ENCODE results near the gene PRKCZ.

DNA sequence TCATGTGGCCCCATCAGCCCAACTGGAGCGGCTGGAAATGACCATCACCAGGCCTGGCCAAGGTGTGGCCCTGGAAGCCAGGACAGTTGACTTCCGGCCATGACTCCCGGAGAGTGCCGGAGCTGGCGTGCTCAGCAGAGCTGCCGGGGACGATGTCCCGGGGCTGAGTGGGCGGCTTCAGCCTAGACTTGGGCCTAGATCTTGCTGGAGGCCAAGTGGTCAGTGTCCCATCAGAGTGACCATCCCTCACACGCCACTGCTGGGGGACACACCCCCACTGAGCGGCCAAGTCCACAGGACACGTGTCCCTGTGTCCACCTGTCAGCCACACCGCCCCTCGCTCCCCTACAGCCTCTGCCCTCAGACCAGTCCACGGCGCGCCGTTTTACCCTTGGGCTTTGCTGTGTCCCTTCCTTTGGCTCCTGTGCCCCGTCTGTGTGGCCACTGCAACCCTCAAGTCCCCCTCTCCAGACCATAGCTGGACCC, 140.3 kb downstream of the PRKCZ start:
- TF ChIP-seq, protein P1, sequence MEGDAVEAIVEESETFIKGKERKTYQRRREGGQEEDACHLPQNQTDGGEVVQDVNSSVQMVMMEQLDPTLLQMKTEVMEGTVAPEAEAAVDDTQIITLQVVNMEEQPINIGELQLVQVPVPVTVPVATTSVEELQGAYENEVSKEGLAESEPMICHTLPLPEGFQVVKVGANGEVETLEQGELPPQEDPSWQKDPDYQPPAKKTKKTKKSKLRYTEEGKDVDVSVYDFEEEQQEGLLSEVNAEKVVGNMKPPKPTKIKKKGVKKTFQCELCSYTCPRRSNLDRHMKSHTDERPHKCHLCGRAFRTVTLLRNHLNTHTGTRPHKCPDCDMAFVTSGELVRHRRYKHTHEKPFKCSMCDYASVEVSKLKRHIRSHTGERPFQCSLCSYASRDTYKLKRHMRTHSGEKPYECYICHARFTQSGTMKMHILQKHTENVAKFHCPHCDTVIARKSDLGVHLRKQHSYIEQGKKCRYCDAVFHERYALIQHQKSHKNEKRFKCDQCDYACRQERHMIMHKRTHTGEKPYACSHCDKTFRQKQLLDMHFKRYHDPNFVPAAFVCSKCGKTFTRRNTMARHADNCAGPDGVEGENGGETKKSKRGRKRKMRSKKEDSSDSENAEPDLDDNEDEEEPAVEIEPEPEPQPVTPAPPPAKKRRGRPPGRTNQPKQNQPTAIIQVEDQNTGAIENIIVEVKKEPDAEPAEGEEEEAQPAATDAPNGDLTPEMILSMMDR (IDR thresholded peaks at IDR 0.05), result no peak
- TF ChIP-seq POLR2AphosphoS5 (IDR thresholded peaks at IDR 0.05), result no peak
